NCI-H524 treated with DMSO at 0.1 percent for 48 hours (cell line): ENCODE data around the gene CCDC106.

Experiments used
- DNase-seq: peaks from one replicate; lab custom pipeline; 2025; lab: John Stamatoyannopoulos, UW

CCDC106 gene

DNA sequence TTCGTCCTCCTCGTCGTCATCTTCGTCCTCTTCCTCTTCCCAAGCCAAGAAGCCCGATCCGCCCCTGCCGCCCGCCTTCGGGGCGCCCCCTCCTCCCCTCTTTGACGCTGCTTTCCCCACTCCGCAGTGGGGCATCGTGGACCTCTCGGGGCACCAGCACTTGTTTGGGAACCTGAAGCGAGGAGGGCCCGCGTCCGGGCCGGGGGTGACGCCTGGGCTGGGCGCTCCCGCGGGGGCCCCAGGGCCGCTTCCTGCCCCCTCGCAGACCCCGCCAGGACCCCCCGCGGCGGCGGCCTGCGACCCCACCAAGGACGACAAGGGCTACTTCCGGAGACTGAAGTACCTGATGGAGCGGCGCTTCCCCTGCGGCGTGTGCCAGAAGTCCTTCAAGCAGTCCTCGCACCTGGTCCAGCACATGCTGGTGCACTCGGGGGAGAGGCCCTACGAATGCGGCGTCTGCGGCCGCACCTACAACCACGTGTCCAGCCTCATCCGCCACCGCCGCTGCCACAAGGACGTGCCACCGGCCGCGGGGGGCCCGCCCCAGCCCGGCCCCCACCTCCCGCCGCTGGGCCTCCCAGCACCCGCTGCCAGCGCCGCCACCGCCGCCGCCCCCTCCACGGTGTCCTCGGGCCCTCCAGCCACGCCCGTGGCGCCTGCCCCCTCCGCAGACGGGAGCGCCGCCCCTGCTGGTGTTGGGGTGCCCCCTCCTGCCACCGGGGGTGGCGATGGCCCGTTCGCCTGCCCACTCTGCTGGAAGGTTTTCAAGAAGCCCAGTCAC is 33.9 kb upstream of the CCDC106 start:
- no peak for DNase-seq

DNA sequence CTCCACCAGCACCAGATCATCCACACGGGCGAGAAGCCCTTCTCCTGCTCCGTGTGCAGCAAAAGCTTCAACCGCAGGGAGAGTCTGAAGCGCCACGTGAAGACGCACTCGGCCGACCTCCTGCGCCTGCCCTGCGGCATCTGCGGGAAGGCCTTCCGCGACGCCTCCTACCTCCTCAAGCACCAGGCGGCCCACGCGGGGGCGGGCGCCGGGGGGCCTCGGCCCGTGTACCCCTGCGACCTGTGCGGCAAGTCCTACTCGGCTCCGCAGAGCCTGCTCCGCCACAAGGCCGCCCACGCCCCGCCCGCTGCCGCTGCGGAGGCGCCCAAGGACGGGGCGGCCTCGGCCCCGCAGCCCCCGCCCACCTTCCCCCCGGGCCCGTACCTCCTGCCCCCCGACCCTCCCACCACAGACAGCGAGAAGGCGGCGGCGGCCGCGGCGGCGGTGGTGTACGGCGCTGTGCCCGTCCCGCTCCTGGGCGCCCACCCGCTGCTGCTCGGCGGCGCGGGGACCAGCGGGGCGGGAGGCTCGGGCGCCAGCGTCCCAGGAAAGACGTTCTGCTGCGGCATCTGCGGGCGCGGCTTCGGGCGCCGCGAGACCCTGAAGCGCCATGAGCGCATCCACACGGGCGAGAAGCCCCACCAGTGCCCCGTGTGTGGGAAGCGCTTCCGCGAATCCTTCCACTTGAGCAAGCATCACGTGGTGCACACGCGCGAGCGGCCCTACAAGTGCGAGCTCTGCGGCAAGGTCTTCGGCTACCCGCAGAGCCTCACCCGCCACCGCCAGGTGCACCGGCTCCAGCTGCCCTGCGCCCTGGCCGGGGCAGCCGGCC is 33.1 kb upstream of the CCDC106 start:
- DNase-seq: no peak

DNA sequence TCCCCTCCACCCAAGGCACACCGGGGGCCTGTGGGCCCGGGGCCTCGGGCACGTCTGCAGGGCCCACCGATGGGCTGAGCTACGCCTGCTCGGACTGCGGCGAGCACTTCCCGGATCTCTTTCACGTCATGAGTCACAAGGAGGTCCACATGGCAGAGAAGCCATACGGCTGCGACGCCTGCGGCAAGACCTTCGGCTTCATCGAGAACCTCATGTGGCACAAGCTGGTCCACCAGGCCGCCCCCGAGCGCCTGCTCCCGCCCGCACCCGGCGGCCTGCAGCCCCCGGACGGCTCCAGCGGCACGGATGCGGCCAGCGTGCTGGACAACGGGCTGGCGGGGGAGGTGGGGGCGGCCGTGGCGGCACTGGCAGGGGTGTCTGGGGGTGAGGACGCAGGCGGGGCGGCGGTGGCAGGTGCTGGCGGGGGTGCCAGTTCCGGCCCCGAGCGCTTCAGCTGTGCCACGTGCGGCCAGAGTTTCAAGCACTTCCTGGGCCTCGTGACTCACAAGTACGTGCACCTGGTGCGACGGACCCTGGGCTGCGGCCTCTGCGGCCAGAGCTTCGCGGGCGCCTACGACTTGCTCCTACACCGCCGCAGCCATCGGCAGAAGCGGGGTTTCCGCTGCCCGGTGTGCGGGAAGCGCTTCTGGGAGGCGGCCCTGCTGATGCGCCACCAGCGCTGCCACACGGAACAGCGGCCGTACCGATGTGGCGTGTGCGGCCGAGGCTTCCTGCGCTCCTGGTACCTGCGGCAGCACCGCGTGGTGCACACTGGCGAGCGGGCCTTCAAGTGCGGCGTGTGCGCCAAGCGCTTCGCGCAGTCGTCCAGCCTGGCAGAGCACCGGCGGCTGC is 32.2 kb upstream of the CCDC106 start:
- no peak for DNase-seq

DNA sequence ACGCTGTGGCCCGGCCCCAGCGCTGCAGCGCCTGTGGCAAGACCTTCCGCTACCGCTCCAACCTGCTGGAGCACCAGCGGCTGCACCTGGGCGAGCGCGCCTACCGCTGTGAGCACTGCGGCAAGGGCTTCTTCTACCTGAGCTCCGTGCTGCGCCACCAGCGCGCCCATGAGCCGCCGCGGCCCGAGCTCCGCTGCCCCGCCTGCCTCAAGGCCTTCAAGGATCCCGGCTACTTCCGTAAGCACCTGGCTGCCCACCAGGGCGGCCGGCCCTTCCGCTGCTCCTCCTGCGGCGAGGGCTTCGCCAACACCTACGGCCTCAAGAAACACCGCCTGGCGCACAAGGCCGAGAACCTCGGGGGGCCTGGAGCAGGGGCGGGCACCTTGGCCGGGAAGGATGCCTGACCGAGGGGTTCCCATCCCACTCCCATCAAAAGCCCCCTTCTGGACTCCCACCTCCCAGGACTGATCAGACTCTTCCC is 31.6 kb upstream of the CCDC106 start:
- DNase-seq: no peak

DNA sequence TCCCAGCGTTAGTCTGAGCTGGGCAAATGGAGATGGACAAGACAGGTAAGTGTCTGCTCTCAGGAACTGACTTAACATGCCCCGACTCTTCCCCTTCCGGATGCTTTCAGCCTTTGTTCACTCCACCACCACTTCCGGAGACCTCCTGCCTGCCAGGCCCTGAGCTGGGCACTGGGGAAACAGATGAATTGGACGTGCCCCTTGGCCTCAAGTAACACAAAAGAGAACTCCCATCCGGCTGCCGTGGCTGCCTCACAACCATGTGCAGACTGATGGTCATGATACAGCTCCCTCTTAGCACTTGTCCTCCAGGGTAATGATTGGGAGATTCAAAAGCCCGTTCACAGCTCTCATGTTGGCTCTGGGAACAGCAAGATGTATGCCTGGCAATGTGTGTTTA is 30.6 kb upstream of the CCDC106 start:
- no peak for DNase-seq

DNA sequence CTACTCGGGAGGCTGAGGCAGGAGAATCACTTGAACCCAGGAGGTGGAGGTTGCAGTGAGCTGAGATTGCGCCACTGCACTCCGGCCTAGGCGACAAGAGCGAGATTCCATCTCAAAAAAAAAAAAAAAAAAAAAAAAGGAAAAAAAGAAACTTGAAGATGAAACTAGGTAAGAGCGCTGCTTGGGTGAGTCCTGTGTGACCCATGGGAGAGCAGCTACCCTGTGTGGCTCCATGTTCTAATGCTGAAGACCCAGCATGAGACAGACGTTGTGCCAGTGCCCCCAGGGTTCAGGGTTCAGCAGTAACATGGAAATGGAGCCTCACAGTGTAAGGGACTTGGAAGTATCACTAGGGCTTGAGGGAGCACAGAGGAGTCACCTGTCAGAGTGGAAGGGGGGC is 29.6 kb upstream of the CCDC106 start:
- DNase-seq: no peak

DNA sequence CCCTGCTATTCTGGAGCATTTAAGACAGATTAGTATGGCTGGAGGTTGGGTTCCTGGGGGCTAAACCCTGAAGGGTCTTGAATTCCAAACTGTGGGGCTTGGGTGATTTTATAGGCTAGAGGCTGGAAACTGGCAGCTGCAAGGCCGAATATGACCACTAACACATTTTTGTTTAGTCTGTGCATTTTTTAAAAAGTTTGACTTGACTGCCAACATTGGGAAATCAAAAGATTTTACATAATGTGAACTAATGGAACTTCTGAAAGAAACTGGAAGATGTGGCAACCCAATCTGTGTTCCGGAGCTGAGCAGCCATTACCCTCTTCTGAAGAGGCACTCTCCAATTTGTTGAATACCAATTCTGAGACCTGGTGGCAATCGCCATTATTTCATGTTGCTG is 28.7 kb upstream of the CCDC106 start:
- no peak for DNase-seq

DNA sequence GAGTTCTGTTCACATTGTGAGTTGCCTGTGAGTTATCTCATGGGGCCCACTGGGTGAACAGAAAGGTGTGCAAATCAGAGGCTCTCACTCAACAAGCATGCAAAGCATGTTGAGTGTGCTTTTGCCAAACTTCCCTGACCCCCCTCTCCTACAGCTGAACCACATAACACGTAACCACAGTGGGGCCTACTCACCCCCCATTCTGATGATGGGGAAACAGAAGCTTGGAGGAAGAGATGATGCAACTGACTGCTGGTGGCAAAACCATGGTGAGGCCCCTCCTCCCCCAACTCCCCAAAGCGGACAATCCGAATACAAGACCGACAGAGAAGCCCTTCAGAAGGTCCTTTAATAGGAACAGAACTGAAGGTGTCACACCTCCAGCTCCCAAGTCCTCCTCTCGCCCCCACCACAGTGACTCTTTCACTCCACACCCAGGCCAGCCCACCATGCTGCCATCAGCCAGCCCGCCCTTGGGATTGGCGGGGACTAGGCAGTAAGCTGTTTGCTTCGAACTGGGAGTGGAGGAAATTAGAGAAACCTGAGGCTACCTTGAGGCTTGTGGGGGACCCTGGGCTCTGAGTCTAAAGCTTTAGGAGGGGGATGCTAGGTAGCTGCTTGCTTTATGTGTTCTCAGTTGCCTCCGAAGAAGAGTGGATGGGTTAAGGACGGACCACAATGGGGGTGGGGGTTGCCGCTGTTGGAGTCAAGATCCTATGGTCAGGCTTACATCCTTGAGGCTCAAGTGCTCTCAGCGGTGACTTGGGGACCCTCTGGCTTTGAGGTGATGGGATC is 27.4 kb upstream of the CCDC106 start:
- no peak for DNase-seq

DNA sequence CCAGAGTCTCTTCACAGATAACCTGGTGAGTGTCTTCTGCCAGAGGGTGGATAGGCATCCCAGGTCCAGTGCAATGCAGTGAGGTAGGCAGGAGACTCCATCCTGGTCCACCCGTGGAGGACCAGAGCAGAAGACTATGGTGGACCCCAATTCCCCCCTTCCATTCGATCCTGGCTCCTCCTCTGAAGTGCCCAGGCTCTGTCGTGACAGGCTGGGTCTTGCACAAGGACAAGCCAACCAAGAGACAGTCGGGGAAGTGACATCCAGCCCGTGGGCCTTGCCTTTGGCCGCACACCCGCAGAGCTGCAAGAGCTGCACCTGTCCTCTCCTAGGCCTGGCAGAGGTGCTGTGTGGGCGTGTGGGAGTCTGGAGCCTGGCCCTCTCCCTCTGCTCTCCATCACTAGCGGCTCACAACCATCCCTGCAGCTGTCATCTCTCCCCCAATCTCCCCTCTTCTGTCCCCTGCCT is 26.8 kb upstream of the CCDC106 start:
- DNase-seq: no peak

DNA sequence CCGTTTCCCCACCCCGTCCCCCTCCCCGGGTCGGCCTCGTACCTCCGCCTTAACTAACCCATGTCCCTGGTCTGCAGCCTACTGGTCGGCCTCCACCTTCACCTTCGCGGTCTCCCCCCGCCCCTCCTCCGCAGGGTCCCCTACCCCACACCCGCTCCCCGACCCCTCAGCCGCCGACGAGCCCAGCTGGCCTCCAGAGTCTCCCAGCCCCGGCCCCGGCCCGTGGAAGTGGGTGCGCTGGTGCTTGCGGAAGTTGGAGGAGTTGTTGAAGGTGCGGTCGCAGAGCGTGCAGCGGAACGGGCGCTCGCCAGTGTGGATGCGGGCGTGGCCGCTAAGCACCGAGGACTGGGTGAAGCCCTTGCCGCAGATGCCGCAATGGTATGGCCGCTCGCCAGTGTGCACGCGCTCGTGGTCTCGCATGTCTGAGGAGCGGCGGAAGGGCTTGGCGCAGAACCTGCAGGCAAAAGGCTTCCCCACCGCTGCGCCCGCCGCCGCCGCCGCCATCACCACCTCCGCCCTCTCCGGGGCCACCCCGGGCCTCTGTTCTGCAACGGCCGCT is 26.3 kb upstream of the CCDC106 start:
- DNase-seq: no peak

DNA sequence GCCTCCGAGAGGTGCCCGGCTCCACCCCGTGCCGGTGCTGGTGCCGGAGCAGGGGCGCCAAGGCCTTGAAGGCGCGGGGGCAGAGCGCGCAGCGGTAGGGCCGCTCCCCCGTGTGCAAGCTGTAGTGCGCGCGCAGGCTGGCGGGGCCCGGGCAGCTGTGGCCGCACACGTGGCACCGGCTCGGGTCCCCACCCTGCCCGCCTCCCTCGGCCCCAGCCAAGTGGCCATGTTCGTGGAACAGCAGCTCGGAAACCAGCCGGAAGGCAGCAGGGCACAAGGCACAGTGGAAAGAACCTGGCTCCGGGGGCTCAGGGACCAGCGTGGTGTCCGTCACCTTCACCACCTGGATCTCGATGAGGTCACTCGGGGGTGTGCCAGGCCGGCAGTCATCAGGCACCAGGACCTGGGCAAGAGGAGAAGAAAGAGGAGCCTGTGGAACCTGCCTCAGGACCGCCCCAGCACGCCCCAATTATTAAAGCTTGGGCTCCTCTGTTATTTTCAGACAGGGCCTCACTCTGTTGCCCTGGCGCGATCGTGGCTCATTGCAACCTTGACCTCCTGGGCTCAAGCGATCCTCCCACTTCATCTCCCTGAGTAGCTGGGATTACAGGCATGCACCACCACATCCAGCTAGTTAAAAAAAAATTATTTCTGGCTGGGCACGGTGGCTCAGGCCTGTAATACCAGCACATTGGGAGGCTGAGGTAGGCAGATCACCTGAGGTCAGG is 25.6 kb upstream of the CCDC106 start:
- no peak for DNase-seq

DNA sequence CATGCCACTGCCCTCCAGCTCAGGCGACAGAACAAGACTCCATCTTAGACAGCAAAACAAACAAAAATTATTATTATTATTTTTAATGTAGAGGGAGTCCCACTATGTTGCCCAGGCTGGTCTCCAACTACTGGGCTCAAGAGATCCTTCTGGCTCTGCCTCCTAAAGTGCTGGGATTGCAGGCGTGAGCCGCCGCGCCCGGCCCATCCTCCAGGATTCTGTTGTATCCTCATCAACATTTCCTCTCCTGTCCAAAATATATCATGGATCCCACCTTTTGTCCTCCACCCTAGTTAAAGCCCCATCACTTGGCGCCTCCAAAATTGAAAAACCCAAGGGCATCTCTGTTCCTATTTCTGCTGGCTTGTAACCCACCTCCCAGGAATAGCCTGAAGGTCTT is 24.9 kb upstream of the CCDC106 start:
- no peak for DNase-seq

DNA sequence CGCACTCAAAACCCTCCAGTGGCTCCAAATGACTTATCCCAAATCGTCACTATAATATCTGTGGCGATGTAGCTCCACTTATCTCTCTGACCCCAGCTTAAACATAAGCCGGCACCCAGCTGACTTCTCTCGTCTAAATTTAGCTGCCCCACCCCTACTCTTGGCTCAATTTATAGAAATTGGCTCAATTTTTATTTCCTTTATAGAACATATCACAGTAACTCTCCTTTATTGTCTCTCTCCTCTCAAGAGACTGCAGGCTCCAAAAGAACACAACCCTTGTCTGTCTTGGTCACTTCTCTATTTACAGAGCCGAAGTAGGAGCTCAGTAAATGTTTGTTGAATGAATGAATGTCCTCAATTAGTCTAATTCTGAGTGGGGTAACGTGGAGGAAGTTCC is 24.5 kb upstream of the CCDC106 start:
- no peak for DNase-seq

DNA sequence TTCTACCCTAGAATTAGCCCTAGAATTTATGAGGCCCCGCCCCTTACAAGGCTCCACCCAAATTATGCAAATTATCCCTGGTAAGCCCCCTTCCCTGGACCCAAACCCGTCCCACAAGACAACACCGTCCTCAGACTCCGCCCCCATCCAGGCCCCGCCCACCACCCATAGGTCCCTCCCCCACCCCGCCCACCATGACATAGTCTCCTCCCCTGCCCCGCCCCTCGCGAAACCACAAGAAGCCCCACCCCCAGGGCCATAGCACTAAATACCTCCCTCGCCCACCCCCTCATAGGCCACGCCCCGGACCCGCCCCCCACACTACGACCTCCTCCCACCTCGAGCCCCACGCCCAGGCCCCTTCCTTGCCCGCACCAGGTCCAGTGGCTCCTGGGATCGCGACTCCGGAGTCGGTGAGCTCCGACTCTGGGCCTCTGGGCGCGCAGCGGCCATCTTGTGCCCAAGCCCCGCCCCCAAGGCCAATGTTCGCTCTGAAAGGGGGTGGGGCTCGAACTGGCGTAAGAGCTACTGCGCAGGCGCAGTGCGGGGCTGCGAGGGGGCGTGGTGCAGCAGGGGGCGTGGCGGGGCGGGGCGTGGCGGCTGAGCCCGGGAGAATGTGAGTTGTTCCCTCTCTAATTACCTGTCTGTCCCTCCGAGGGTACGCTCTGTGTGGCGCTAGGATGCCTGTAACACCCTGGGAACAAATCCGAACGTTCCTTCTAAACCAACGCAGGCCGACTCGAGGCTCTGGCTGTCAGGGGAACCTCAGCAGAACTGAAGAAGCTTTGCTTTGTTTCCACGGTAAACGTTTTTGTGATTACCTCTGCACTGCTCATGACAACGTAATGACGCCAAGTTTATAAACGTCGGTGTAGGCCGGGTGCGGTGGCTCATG is 23.7 kb upstream of the CCDC106 start, which contains the start of gene ZNF784:
Gene ZNF784, minus strand, starts transcription at position 458 of the 895 bp plus-strand sequence. Its CDS starts 5 bp downstream, at position 453.
- peak; percentile 50 for DNase-seq

DNA sequence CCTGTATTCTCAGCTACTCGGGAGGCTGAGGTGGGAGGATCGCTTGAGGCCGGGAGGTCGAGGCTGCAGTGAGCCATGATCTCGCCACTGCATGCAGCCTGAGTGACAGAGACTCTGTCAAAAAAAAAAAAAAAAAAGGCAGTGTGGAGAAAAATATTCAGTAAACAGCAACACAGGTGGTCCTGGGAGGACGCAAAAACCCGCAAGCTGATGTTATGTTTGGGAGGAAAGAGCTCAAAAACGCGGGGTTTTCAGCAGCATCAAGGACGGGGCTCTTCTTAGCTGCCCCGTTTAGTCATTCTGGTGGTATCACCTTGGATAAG is 23.0 kb upstream of the CCDC106 start:
- DNase-seq: no peak

DNA sequence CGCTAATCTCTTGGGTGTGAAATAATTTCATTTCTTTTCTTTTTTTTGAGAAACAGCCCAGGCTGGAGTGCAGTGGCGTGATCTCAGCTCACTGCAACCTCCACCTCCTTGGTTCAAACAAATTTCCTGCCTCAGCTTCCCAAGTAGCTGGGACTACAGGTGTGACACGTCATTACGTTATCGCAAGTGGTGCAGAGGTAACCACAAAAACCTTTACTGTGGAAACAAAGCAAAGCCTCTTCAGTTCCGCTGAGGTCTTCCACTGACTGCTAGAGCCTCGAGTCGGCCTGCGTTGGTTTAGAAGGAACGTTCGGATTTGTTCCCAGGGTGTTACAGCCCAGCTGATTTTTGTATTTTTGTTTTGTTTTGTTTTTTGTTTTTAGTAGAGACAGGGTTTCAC is 21.7 kb upstream of the CCDC106 start:
- DNase-seq: no peak

DNA sequence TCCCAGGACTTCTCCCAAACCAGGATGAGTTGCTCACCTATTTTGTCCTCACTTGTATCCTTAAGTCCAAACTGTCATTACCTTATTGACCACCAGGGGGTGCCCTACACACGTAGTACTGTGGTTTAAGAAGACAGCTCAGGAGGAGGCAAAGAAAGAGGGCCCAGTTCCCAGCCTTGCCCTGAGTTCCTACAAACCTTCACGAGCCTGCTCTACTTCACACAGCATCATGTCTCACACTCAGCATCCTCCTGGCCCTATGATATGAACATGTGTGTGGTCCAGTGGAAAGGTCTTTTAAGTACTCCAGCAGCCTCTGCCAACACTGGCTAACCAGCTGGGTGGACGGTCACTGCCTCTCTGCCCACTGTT is 15.6 kb upstream of the CCDC106 start:
- peak; percentile 21 for DNase-seq

DNA sequence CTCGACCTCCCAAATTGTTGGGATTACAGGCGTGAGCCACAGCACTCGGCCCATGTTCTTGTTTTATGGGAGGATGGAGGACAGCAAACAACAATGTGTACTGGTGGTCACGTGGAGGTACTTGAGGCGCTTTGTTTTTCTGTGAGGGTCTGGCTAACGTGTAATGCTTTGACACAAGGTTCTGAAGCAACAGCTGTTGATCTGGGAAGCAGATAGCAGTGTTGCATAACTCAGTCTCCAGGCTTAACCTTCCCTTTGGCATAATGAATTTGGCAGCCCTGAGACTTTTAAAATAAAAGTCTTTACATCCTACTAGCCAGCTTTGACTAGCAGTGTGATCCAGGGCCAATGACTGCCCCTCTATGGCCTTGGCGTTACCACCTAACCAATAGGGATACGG is 14.2 kb upstream of the CCDC106 start:
- no peak for DNase-seq

DNA sequence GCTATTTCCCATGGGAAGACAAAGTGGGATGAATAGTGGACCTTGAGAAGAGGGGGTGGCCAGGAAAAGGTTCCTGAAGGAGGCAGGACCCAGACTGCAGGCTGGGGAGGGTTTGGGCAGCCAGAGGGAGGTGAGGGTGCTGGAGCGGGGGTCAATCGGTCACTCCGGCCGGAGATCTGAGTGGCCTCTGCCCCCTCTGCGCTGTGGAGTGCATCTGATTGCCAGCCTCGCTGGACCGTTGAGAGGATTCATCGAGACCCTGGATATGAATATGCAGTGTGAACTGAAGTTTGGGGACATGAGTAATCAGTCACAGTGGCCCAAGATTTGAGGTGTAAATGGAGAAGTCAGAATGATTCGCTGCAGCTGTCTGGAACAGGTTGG is 12.7 kb upstream of the CCDC106 start:
- no peak for DNase-seq
